GM19240 (cell line): ENCODE measurements around the gene TBX1.

ENCODE experiments used
- DNase-seq: peaks from one replicate; pipeline ENCODE4 v3.0.0; 2011; ENCODE audit warnings: low spot score; ENCODE audit not compliant: insufficient read length

TBX1 gene

DNA sequence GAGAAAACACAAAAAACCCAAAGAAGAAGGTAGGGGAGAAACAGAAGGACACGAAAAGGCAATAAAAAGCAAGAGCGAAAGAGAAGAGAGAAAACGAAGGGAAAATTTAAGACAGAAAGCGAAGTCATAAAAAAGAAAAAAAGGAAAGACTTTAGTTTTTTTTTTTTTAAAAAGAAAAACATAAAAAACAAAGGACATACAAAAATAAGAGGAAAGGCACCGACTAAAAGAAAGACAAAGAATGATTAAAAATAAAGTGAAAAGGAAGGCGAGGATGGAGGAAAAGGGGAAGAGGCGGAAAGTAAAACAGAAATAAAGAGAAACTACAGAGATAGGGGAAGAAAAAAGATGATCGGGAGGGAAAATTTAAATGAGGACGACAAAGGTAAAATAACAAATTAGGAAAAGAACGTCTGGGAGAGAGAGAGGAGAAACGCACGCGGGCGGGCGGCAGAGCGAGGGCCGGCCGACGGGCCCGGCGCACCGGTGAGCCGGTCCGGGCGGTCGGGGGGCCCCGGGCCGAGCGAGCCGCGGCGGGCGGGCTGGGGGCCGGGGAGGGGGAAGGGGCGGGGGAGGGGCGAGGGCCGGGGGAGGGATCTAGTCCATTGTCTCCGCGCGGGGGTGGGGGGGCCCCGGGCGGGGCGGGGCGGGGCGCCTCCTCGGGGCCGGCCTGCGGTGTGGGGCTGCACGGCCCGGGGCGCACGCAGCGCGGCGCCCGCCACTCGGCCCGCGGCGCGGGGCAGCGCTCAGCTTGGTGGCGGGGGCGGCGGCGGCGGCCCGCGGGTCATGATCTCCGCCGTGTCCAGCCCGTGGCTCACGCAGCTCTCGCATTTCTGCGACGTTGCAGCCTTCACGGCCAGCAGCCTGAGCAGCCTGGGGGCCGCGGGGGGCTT, at the start of gene TBX1:
TSS of gene TBX1 (plus strand) at position 721 of the 893 bp plus-strand sequence. CDS start at position 787, 66 bp downstream.
- DNase-seq: no peak

DNA sequence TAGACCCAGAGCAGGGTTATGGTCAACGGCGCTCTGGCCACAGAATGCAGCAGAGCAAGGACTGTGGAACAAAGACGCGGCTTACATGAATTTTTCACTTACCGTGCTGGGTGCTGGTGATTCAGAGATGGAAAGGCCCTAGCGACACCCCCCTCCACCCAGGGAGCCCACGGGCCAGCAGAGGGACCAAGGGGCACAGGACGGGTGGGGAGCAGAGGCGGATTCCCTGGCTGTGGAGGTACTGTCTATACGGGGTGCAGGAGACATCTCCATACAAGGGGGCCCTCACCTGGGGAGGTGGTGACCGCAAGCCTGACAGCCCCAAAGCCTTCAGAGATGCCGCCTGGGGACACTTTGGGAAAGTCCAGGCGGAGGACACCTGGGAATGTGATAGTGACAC, 47.3 kb upstream of the TBX1 start:
- no peak for DNase-seq

DNA sequence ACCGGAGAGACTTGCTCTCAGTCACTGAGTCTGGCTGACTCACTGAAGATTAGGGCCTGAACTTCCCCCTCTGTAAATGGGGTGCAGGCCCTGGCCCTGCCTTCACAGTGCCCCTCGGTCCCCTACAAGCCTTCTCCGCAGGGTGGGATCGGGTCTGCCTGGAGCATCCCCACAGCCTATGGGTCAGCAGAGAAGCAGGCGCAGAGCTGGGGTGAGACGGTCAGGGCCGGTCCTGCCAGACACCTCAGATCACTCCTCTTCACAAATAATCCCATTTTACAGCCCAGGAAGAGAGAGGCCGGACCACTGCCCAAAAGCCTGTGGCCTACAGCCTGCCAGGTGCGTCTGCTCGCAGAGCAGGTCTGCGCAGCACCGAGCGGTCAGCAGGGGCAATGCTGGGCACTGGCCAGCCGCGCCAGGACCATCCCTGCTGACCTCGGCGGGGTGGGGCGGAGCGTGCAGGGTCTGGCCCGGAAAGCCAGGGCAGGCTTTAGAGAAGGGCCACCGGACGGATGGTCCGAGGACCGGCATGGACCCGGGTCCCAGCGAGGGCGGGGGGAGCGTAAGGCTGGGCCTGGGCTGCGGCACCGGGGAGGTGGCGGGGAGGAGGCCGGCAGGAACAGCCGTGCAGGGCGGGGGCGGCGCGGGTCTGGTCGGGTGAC, 46.8 kb upstream of the TBX1 start:
- DNase-seq: no peak

DNA sequence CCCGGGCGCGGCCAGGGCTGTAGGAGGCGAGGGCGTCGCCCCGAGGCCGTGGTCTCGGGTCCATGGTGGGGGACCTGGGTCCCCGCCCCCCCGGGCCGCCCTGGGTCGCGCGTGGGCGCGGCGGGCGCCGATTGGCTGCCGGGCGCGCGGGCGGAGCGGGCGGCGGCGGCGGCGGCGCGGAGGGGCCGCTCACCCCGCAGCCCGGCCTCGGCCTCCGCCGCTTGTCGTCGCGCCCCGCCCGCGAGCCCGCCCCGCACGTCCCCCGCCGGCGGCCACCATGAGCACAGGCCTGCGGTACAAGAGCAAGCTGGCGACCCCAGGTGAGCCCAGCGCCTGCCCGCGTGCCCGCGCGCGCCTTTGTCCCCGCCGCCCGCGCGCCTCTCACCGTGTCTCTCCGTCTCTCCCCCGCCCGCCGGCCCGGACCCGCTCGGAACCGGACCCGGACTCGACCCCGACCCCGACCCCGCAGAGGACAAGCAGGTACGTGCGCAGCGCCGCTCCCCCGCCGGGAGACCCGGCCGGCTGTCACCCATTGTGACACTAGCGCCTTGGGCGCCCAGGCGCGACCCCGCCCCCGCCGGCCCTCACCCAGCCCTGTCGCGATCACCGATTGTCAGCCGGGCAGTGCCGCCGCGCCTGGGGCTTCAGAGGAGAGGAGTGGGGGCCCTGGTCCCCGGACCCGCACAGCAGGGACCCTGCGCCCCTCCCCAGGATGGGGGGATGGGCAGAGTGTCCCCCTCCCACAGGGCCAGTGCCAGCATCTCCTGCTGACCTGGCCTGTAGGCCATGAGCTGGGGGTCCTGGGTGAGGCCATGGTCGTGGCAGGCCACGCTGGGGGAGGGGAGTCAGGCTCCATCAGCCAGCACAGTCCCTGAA, 46.0 kb upstream of the TBX1 start, which contains the start of gene SEPTIN5:
TSS of gene SEPTIN5 (plus strand) at position 192 of the 876 bp plus-strand sequence. CDS start at position 278, 86 bp downstream.
- no peak for DNase-seq

DNA sequence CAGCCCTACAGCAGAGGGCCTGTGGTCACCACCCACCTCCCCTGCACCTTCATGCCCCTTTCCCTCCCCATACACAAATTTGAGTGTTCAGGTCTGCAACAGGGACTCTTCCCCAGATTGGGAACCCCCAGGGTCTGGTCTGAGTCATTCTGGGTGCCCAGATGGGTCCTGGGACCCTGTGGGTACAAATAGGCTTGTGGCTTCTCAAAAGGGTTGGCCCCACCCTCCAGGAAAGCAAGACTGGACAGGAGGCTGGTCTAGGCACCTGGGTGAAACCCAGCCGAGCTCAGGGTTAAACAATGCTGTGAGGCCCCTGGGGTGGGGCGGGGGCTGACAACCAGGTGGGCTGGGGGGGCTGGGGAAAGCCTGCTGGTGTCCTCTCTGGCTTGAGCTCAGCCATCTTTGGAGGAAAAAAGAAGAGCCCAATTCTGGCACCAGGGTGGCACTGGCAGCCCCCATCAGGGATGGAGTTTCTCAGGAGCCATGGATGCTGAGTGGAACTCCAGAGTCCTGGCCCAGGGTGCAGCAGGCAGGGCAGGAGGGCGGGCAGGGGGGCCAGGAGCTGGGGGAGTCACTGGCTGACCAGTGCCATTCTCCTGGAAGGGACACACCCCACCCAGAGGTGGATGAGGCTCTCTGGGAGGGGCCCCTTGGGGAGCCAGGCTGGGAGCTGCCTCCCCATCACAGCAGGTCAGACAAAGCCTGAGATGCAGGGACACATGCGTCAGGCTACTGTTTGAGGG, 45.2 kb upstream of the TBX1 start:
- DNase-seq: no peak

DNA sequence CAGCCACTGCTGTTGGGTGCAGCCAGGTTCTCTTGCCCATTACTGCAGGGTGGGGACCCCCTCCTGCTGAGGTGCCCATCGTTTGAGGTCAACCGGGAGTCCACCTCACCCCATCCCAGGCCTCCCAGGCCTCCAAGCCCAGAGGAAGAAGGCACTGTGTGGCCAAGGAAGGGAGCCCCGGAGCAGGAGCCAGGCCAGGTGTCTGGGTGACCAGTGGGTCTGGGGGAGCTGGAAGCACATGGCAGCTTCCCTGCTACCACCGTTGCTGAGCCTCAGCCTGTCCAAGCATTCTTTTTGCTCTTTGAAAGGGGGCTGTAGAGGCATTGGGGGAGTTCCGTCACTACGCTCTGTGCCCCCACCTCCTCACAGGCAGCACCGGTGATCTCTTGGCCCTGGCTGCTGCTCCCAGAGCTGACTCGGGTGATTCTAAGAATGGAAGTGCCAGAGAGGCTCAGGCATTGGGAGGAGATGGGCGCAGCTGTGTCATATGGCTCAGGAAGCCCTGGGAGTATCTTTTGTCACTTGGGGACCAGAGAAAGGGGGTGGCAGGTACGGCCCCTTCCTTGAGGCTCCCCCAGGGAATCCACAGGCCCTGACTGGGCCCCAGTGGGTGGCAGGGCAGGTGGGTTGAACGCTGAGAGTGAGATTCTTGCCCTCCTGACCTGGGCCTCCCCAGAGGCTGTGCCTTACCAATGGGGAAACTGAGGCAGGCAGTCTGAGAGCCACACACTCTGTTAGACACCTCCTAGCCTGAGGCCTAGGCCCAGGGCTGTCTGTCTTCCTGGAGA, 44.3 kb upstream of the TBX1 start:
- DNase-seq: no peak

DNA sequence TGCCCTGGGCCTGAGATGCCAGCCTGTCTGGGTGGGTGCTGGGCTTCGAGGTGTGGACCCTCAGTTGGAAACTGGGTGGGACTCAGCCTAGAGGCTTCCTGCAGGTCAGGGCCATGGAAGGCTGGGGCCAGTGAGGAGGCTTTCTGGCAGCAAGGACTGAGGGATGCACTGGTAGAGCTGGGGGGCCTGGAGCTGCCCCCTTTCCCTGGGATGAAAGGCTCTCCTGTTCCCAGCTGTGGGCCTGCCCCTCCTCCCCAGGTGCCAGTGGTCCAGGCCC, 43.8 kb upstream of the TBX1 start:
- DNase-seq: no peak

DNA sequence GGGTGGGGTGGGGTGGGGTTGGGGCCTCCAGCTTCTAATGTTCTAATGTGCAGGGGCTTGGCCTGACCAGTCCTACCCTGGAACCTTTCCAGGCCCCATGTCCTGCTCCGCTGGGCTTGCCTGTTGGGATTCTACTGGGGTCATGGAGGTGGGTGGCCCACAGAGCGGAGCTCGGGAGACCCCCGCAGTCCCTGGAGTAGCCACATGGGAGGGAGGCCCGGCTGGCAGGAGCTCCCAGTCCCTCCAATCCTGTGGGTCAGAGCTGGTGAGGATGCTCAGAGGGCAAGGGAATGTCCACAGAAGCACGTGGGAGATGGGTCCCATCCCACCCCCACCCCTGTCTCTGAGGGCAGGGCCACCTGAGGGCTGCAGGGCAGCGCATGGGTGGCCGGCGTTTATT, 43.4 kb upstream of the TBX1 start:
- no peak for DNase-seq

DNA sequence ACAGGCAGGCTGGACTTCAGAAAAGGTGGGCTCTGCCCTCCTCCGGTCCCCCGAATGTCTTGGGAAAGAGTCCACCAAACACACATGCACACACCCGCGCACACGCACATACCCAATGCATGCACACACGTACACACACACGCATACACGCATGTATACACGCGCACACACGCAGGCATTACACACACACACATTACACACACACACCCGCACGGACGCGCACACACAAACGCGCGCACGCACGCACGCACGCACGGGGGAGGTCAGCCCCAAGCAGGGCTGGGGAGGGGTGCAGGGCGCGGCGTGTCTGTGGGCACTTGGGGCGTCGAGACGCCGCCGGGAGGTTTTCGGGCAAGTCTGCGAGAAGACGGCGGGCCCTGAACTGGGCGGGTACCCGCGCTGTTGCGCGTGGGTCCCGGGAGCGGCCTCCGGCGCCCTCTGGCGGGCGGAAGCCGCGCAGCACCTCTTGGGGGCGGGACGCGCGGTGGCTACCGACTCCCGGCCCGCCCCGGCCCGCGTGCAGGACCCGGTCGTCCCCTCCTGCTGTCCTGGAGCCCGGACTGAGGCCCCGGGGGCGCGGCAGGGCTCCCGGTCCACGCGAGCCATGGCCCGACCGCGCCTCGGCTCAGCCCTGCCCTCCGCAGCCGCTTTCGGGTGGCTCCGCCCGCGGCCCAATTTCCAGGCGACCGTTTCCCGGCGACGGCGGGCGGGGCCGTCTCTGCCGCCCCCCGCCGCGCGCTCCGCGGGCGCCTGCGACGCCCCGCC, 42.7 kb upstream of the TBX1 start:
- peak; percentile 76 for DNase-seq

DNA sequence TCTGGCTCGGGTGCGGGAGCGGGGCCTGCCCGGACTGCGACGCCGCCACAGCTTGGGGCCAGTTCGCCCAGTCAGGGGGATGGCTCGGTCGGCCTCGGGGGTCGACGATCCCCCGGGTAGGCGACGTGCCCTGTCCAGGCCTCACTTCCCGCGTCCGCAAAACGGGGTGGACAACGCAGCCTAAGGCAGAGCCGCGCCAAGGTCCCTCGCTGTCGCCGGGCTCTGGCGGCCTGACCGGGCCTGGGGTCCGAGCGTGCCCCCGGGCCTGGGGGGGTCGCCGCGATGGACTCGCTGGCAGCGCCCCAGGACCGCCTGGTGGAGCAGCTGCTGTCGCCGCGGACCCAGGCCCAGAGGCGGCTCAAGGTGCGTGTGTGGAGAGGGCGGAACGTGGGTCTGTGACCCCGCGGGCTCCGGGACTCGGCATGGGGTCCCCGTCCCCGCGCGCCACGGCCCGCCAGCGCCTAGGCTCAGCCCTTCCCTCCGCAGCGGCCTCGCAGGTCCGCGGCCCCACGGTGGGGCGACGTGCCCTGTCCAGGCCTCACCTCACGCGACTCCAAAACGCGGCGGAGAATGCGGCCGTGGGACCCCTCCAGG, 42.0 kb upstream of the TBX1 start:
- no peak for DNase-seq

DNA sequence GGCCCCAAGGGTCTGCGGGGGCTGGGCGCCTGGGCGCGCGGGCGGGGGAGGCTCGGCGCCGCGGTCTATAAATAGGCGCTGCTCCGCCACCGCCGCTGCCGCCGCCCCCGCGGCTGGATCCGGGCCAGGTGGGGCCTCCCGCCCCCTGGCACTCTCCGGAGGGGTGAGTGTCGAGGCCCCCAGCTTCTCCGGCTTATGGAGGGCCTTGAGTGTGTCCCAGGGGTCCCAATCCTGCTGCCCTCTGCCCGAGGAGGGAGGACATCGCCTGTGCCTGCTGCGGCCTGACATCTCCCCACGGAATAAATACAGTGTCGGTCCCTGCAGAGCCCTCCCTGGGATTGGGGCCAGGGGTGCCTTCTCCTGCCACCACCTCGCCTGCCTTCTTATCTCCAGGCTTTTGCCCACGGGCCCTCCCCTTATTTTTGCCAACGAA, 41.5 kb upstream of the TBX1 start:
- no peak for DNase-seq

DNA sequence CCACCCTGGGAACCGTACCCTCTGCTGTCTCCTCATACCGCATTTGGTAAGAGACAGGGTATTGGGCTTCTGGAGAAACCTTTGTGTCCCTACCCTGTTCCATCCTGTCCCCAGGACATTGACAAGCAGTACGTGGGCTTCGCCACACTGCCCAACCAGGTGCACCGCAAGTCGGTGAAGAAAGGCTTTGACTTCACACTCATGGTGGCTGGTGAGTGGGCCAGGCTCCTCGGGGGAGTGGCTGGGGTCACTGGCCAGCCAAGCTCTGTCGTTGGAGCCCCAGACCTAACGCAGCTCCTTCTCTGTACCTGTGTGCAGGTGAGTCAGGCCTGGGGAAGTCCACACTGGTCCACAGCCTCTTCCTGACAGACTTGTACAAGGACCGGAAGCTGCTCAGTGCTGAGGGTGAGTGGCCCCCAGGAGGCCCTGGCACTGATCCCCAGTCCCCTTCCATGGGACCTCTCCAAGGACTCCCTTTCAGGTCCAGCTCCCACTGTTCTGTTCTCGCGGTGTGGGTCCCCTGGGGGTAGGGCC, 41.0 kb upstream of the TBX1 start:
- DNase-seq: no peak

DNA sequence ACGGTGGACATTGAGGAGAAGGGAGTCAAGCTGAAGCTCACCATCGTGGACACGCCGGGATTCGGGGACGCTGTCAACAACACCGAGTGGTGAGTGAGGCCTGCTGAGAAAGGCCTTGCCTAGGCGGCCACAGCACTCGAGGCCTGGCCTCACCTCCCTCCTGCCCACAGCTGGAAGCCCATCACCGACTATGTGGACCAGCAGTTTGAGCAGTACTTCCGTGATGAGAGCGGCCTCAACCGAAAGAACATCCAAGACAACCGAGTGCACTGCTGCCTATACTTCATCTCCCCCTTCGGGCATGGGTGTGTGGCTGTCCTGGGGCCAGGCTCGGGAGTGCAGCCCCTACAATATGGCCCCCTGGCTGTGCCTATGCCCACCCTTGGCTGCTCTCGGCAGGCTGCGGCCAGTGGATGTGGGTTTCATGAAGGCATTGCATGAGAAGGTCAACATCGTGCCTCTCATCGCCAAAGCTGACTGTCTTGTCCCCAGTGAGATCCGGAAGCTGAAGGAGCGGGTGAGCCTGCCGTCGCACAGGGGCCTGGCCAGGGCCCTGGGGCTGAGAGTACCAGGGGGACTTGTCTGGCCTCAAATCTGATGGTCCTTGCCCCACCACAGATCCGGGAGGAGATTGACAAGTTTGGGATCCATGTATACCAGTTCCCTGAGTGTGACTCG, 40.3 kb upstream of the TBX1 start:
- DNase-seq: no peak

DNA sequence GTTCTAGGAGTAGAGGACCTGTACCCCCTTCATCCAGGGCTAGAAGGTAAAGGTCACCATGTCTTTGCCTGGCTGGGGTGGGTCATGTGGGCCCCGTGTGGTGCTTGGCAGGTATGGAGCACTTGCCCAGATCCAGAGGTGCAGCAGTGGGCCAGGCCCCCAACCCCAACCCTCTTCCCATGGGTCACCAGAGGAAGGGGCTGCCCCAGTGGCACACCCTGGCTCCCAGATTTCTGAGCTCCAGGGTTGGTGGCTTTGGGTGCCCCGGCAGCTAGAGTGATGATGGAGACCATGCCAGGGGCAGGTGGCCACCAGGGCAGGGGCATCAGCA, 39.6 kb upstream of the TBX1 start:
- DNase-seq: no peak

DNA sequence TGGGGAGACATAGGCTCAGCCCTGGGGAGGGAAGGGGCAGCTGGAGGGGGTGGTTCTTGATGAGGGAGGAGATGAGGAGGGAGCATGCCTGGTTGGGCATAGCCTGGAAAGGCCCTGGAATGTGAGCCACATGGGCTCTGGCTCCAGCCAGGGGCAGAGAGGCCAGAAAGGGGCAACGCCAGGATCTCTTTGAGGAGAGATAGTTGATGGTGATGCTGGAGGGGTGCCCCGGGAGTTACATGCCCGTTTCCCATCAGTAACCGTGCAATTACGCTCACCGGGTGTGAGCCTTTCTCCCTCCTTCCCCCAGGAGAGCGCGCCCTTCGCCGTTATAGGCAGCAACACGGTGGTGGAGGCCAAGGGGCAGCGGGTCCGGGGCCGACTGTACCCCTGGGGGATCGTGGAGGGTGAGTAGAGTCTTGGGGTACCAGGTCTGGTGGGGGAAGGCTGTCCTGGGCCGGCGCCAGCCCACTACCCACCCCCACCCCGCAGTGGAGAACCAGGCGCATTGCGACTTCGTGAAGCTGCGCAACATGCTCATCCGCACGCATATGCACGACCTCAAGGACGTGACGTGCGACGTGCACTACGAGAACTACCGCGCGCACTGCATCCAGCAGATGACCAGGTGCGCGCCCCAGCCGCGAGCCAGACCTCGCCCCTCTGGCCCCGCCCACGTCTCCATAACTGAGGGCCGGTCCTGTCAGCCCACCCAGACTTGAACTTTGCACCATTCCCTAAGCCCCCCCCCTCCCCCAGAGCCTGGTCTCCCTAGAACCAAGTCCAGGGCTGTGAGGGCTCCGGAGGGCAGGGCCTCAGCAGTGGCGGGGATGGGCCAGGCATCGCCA, 39.0 kb upstream of the TBX1 start:
- no peak for DNase-seq

DNA sequence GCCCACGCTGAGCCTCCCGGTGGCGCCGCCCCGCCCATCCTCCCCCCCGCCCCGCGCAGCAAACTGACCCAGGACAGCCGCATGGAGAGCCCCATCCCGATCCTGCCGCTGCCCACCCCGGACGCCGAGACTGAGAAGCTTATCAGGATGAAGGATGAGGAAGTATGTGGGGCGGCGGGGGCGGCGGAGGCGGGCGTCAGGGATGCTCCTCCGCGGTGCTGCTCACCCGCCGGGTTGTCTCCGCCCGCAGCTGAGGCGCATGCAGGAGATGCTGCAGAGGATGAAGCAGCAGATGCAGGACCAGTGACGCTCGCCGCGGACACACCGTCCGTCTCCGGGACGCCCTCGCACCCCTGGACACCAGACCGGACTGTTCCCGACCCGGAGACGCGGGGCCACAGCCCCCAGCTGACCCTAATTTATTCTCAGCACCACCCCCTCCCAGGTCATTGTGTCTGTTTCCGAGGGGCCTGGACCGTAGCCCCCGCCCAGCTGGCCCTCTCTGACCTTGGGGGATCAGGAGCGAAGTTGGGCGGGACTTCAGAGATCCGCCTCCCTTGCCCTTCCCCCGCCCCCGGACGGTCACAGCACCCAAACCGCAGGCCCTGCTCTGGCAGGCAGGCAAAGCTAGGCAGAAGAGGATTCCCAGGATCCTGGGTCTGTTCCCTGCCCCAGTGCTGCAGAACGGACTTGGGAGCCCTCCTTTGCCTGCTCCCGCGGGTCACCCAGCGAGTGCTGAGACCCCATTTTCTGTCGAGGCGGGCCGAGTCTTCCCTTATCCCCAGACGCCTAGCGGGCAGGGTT, 38.2 kb upstream of the TBX1 start:
- DNase-seq: no peak

DNA sequence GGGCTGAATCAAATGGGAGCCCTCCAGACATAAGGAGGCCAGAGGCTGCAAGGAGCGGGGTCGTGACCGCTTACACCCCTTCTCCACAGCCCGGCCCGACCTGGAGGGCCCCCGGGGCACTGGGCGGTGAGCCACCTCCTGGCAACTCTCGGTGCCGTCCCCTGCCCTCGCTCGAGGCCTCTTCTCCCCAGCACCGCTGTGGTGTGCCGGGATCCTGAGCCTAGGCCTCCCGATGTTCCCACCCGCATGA, 37.7 kb upstream of the TBX1 start:
- DNase-seq: no peak
